IPS-18c (cell line): ENCODE measurements around the gene NAT14.

Experiments used
- H3K4me3 ChIP-seq: 2 replicates; pipeline ENCODE4 v1.7.0; 2013; ENCODE audit warnings: low read depth, mild to moderate bottlenecking, low read length, moderate library complexity; ENCODE audit not compliant: insufficient read depth
- H3K9me3 ChIP-seq: one replicate; pipeline ENCODE4 v1.6.1; 2013; ENCODE audit warnings: mild to moderate bottlenecking, low read length, moderate library complexity; ENCODE audit not compliant: control insufficient read depth, insufficient read depth

NAT14 gene

DNA sequence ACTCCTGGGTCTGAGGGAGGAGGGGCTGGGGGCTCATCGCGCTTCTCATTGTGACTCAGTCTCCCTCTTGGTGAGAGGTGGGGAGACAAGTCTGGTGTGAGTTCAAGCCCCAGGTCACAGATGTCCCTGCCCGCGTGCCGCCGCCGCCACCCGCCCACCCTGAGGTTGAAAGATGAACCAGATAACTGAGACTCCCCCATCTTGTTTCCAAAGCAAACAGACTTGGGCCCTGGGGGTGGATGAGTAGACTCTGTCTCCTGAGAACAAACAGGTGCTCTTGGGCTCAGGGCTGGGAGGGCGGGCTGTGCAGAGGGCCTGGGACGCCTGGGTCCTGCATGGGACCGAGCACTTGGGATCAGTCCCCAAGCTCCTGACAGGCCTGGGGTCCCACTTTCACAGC is 51.4 kb downstream of the NAT14 start:
- Histone ChIP-seq H3K4me3 (no peak overlapping the region; the same call in 1 of the 2 replicates), H3K9me3 (no peaks in the 10 kb centered on the region)
